Measurements from ENCODE around the gene CYFIP2.

CYFIP2 gene

DNA sequence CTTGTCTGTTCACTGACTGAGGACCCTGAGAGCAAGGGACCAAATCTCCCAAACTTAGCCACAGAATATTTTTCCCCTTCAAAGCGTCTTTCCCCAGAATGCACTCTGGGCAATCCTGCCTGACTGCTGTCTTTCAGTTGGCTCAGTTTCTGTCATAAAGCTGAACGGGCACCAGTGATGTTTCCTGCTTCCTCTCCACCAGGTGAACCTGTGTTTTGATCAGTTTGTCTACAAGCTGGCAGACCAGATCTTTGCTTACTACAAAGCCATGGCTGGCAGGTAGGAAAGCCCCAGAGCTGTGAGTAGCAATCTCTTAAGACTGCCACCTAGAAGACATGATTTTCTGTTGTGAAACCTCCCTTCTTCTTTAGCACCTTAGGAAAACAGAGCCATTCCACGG, 61.8 kb downstream of the CYFIP2 start:
- Histone ChIP-seq H4K8ac (ENCODE audit: low read depth, low read length) (no peak overlapping the region), H3K27me3 (ENCODE audit: insufficient read depth, low read length) (no peaks in the 10 kb centered on the region), H3K4me2 (ENCODE audit: low read length) (no peak overlapping the region), H3K4me3 (ENCODE audit: low read depth, low read length) (no peak overlapping the region), H2BK12ac (ENCODE audit: low read length) (no peak overlapping the region), H3K36me3 (ENCODE audit: control insufficient read depth in 1 of 2, insufficient read depth in 2 of 2, low read length in 2 of 2) (peaks cover 0 to 3% of the 10 kb centered on the region in 2 experiments), H3K9me3 (ENCODE audit: insufficient read depth, low read depth, low read length) (no peaks in the 10 kb centered on the region), H3K9ac (ENCODE audit: low read length) (no peak overlapping the region), H2BK5ac (ENCODE audit: low read depth, low read length, poor library complexity) (no peak overlapping the region), H4K91ac (ENCODE audit: low read depth, low read length) (no peak overlapping the region), H3K14ac (ENCODE audit: low read length) (no peak overlapping the region), H3K27ac (ENCODE audit: low read depth, low read length) (no peak overlapping the region), H4K12ac (ENCODE audit: low read depth, low read length) (no peak overlapping the region), H3K79me2 (ENCODE audit: control insufficient read depth, insufficient read depth, low read length, poor library complexity) (no peaks in the 10 kb centered on the region), H3K23ac (ENCODE audit: low read length) (no peak overlapping the region), H2BK120ac (ENCODE audit: insufficient read depth, low read length, poor library complexity) (no peak overlapping the region), H3K4me1 (ENCODE audit: control insufficient read depth in 1 of 2, insufficient read depth in 2 of 2, low read length in 2 of 2) (no peaks in the 10 kb centered on the region), H3K18ac (ENCODE audit: low read length) (no peak overlapping the region), H2AFZ (ENCODE audit: insufficient read depth, low read length, poor library complexity) (no peak overlapping the region), H3K79me1 (ENCODE audit: low read length) (no peaks in the 10 kb centered on the region), H2AK5ac (ENCODE audit: low read length) (no peak overlapping the region), H3K4ac (ENCODE audit: low read depth, low read length) (no peak overlapping the region)
- no CpG with 5 or more reads among the region's 3 CpGs for WGBS (ENCODE audit: extremely low coverage, insufficient coverage, insufficient read length)
- DNase-seq: no peak

DNA sequence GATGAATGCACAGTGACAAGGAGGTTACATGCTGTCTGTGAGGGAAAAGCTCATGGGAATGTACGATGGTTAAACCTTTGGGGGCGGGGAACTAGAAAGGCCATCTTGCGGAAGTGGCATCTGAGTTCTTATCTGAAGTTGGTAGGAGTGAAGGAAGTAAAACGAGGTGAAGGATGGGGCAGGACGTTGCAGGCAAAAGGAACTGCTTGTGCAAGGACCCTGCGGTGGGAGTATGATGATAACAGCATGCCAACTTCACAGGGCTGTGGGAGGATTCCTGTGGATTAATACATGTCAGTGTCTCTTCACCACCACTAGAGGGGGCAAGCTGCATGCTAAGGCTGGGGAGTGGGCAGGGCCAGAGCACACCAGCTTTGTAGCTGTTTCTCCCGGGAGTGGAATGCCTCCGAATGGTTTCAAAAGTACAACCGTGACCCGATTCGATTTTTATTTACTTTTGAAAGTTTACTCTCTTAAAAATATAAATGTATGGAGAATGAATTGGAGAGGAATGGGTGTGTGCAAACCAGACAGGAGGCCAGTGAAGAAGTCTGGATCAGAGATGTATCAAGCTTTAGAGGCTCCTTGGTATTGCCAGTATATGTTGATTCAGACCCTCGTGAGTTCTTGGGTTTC, 62.5 kb downstream of the CYFIP2 start:
- Histone ChIP-seq H3K9me3 (ENCODE audit: insufficient read depth, low read depth, low read length) (no peaks in the 10 kb centered on the region), H2AK5ac (ENCODE audit: low read length) (no peak overlapping the region), H3K4ac (ENCODE audit: low read depth, low read length) (no peak overlapping the region), H3K14ac (ENCODE audit: low read length) (no peak overlapping the region), H3K4me3 (ENCODE audit: low read depth, low read length) (no peak overlapping the region), H3K79me2 (ENCODE audit: control insufficient read depth, insufficient read depth, low read length, poor library complexity) (no peaks in the 10 kb centered on the region), H3K18ac (ENCODE audit: low read length) (no peak overlapping the region), H2BK5ac (ENCODE audit: low read depth, low read length, poor library complexity) (no peak overlapping the region), H3K4me2 (ENCODE audit: low read length) (peak overlapping the region; percentile 30), H3K36me3 (ENCODE audit: control insufficient read depth in 1 of 2, insufficient read depth in 2 of 2, low read length in 2 of 2) (peaks cover 0 to 3% of the 10 kb centered on the region in 2 experiments), H3K9ac (ENCODE audit: low read length) (no peak overlapping the region), H2AFZ (ENCODE audit: insufficient read depth, low read length, poor library complexity) (no peak overlapping the region), H4K8ac (ENCODE audit: low read depth, low read length) (no peak overlapping the region), H3K27me3 (ENCODE audit: insufficient read depth, low read length) (no peaks in the 10 kb centered on the region), H3K79me1 (ENCODE audit: low read length) (no peaks in the 10 kb centered on the region), H3K4me1 (ENCODE audit: control insufficient read depth in 1 of 2, insufficient read depth in 2 of 2, low read length in 2 of 2) (no peaks in the 10 kb centered on the region), H4K12ac (ENCODE audit: low read depth, low read length) (no peak overlapping the region), H3K27ac (ENCODE audit: low read depth, low read length) (no peak overlapping the region), H2BK120ac (ENCODE audit: insufficient read depth, low read length, poor library complexity) (no peak overlapping the region), H3K23ac (ENCODE audit: low read length) (no peak overlapping the region), H2BK12ac (ENCODE audit: low read length) (no peak overlapping the region), H4K91ac (ENCODE audit: low read depth, low read length) (no peak overlapping the region)
- DNase-seq: peak; percentile 47 to 87
- no CpG with 5 or more reads among the region's 12 CpGs for WGBS (ENCODE audit: extremely low coverage, insufficient coverage, insufficient read length)

DNA sequence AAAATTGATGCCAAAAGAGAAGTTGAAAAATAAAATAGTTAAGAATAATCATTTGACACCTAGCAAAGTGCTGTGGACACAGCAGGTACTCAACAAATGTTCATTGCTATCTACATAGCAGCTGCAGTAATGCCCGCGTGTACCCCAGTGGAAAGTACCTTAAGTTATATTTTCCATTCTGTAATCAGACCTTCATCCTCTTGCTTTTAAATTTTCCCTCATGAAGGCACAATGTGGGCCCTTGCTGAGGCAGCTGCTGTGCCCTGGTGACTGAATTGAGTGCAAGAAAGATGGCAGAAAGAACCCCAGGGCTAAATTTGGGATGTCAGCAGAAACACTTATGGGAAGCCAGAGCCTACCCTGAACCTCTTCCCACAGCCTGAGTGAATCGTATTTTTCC, 65.9 kb downstream of the CYFIP2 start:
- H3K79me2 ChIP-seq (ENCODE audit: control insufficient read depth, insufficient read depth, low read length, poor library complexity): no peaks in the 10 kb centered on the region
- H3K79me1 ChIP-seq (ENCODE audit: low read length): no peaks in the 10 kb centered on the region
- WGBS (ENCODE audit: extremely low coverage, insufficient coverage, insufficient read length): no CpG with 5 or more reads among the region's 3 CpGs
- peaks cover 1 to 3% of the 10 kb centered on the region in 2 experiments for H3K4me1 ChIP-seq (ENCODE audit: control insufficient read depth in 1 of 2, insufficient read depth in 2 of 2, low read length in 2 of 2)
- H3K4me3 ChIP-seq (ENCODE audit: low read depth, low read length): no peak overlapping the region
- no peak overlapping the region for H2BK5ac ChIP-seq (ENCODE audit: low read depth, low read length, poor library complexity)
- no peak overlapping the region for H3K9ac ChIP-seq (ENCODE audit: low read length)
- DNase-seq: no peak
- no peak overlapping the region for H3K4me2 ChIP-seq (ENCODE audit: low read length)
- no peak overlapping the region for H4K12ac ChIP-seq (ENCODE audit: low read depth, low read length)
- no peak overlapping the region for H4K91ac ChIP-seq (ENCODE audit: low read depth, low read length)
- no peaks in the 10 kb centered on the region for H3K36me3 ChIP-seq (ENCODE audit: control insufficient read depth in 1 of 2, insufficient read depth in 2 of 2, low read length in 2 of 2)
- H2BK12ac ChIP-seq (ENCODE audit: low read length): no peak overlapping the region
- H2BK120ac ChIP-seq (ENCODE audit: insufficient read depth, low read length, poor library complexity): no peak overlapping the region
- H3K9me3 ChIP-seq (ENCODE audit: insufficient read depth, low read depth, low read length): no peaks in the 10 kb centered on the region
- H3K27ac ChIP-seq (ENCODE audit: low read depth, low read length): no peak overlapping the region
- H2AFZ ChIP-seq (ENCODE audit: insufficient read depth, low read length, poor library complexity): no peak overlapping the region
- no peak overlapping the region for H2AK5ac ChIP-seq (ENCODE audit: low read length)
- H3K14ac ChIP-seq (ENCODE audit: low read length): no peak overlapping the region
- H3K27me3 ChIP-seq (ENCODE audit: insufficient read depth, low read length): no peaks in the 10 kb centered on the region
- H3K23ac ChIP-seq (ENCODE audit: low read length): no peak overlapping the region
- H3K18ac ChIP-seq (ENCODE audit: low read length): no peak overlapping the region
- no peak overlapping the region for H4K8ac ChIP-seq (ENCODE audit: low read depth, low read length)
- H3K4ac ChIP-seq (ENCODE audit: low read depth, low read length): no peak overlapping the region

DNA sequence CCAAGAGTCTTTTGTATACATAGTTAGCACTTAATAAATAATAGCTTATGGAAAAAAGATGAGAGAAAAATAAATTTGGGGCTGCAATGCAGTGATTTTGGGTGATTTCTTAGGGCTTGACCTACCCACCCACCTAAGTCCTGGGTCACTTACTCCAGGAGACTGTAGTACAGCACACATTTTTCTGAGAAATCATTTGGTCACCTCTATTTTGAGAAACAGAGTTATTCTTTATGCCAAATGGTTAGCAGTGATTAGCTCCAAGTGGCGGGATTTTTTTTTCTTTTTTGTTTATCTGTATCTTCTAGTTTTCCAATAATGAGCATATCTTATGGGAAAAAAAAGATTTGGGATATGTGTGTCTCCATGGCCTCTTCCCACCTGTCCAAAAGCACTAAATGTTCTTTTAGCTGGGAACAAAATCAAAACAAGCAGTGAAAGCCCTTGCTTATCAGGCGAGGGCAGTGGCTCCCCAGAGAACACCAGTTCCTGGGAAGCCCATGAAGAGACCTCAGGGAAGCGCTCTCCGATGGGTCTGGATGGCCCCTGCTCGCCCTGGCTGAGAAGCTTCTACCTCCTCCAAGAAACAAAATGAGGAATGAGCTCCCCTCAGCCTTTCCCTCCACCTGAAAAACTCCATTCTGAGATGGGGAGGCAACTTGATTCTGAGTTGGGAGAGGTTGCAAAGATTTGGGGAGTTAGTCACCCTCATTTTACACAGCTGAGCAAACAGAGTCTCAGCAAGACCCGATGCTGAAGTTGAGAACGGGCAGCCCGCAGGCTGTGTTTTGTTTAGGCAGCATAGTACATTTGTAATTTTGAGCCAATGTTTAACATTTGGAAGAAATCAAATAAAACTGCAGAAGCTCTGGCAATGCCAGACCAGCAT, 69.9 kb downstream of the CYFIP2 start:
- peaks cover 1 to 3% of the 10 kb centered on the region in 2 experiments for H3K4me1 ChIP-seq (ENCODE audit: control insufficient read depth in 1 of 2, insufficient read depth in 2 of 2, low read length in 2 of 2)
- peaks cover 1% of the 10 kb centered on the region for H3K9me3 ChIP-seq (ENCODE audit: insufficient read depth, low read depth, low read length)
- H3K27ac ChIP-seq (ENCODE audit: low read depth, low read length): no peak overlapping the region
- no peaks in the 10 kb centered on the region for H3K79me2 ChIP-seq (ENCODE audit: control insufficient read depth, insufficient read depth, low read length, poor library complexity)
- no peak for DNase-seq
- H3K9ac ChIP-seq (ENCODE audit: low read length): no peak overlapping the region
- WGBS (ENCODE audit: extremely low coverage, insufficient coverage, insufficient read length): no CpG with 5 or more reads among the region's 8 CpGs
- no peak overlapping the region for H3K4me3 ChIP-seq (ENCODE audit: low read depth, low read length)
- H4K12ac ChIP-seq (ENCODE audit: low read depth, low read length): no peak overlapping the region
- no peak overlapping the region for H2BK12ac ChIP-seq (ENCODE audit: low read length)
- H2BK120ac ChIP-seq (ENCODE audit: insufficient read depth, low read length, poor library complexity): no peak overlapping the region
- H4K91ac ChIP-seq (ENCODE audit: low read depth, low read length): no peak overlapping the region
- no peak overlapping the region for H2AFZ ChIP-seq (ENCODE audit: insufficient read depth, low read length, poor library complexity)
- no peak overlapping the region for H3K4ac ChIP-seq (ENCODE audit: low read depth, low read length)
- H4K8ac ChIP-seq (ENCODE audit: low read depth, low read length): no peak overlapping the region
- H3K27me3 ChIP-seq (ENCODE audit: insufficient read depth, low read length): no peaks in the 10 kb centered on the region
- no peak overlapping the region for H3K4me2 ChIP-seq (ENCODE audit: low read length)
- H3K14ac ChIP-seq (ENCODE audit: low read length): no peak overlapping the region
- H3K23ac ChIP-seq (ENCODE audit: low read length): no peak overlapping the region
- H2BK5ac ChIP-seq (ENCODE audit: low read depth, low read length, poor library complexity): no peak overlapping the region
- no peak overlapping the region for H3K18ac ChIP-seq (ENCODE audit: low read length)
- H3K79me1 ChIP-seq (ENCODE audit: low read length): no peaks in the 10 kb centered on the region
- H2AK5ac ChIP-seq (ENCODE audit: low read length): no peak overlapping the region
- no peaks in the 10 kb centered on the region for H3K36me3 ChIP-seq (ENCODE audit: control insufficient read depth in 1 of 2, insufficient read depth in 2 of 2, low read length in 2 of 2)
